Measurements from ENCODE around the gene MGST1.

The MGST1 gene

GRCh38 chr12:16310934-16311333 lies 36.5 kb upstream of the MGST1 start:
- no peak for TF ChIP-seq CTCF (conservative IDR thresholded peaks at IDR 0.05; ENCODE audit: low read depth, low read length)
- no peak for DNase-seq (ENCODE audit: low read depth)

DNA sequence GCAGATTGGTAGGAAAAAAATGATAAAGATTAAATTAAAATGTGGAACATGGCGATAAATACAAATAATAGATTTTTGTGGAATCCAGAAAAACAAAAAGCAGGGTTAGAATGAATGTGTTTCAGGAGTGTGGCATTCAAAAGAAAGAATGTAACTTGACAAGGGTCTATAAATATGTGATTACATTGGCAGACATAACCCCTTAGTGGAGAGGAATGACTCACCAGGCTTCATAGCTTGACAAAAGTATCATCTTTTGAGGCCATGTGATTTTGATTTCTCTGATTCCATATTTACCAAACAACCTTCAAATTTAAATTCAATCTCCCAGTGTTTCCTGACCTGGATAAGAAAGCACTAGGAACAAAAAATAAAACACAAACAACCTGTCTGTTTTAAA lies 24.4 kb upstream of the MGST1 start:
- DNase-seq (ENCODE audit: low read depth): peak; percentile 48
- TF ChIP-seq CTCF (conservative IDR thresholded peaks at IDR 0.05; ENCODE audit: low read depth, low read length): no peak
- no peak overlapping the region for H3K4me3 ChIP-seq (ENCODE audit: low read depth, low read length)

More at GRCh38 chr12:16310934-16311333, 36.5 kb upstream of the MGST1 start:
- no peak overlapping the region for H3K4me3 ChIP-seq (ENCODE audit: low read depth, low read length)

- DNase-seq (ENCODE audit: low read depth): no peak
- TF ChIP-seq CTCF (conservative IDR thresholded peaks at IDR 0.05; ENCODE audit: low read depth, low read length): no peak
- H3K4me3 ChIP-seq (ENCODE audit: low read depth, low read length): no peak overlapping the region
These were observed 23.8 kb upstream of the MGST1 start for GRCh38 chr12:16323638-16324037.

DNA sequence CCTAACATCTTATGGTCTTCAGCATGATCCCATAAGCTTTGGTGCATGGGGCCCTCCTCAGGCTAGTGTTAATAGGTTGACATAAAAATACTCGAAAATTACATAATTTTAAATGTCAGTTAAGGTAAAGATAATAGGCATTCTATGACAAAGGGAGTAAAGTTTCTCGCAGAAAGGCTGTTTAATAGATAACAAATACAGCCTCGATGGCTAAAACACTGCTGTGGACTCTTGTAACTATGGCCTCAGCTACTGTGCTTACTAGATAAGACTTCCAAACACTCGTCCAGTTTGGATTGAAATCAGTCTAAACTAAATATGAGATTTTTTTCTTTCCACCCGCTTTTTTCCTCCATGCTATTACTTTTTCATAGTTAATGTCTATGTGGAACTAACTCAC lies 23.2 kb upstream of the MGST1 start:
- DNase-seq (ENCODE audit: low read depth): no peak
- no peak overlapping the region for H3K4me3 ChIP-seq (ENCODE audit: low read depth, low read length)
- TF ChIP-seq CTCF (conservative IDR thresholded peaks at IDR 0.05; ENCODE audit: low read depth, low read length): no peak

DNA sequence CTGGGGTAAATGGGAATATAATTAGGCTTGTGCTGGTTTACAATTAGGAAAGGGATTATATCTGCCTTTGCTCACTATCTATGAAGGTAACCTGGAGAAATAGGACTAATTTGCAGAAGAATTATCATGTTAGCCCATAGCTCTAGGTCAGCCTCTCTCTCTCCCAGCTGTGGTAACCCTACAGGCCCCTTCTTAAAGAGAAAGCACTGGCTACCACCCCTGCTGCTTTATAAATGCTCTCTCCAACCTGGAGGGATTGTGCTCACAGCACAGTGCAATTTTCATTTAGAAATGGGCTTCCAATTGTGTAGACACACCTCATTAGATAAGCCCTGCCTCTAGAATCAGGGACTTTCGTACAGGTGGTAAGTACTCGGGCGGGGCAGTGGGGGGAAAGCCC lies 22.7 kb upstream of the MGST1 start:
- no peak overlapping the region for H3K4me3 ChIP-seq (ENCODE audit: low read depth, low read length)
- TF ChIP-seq CTCF (conservative IDR thresholded peaks at IDR 0.05; ENCODE audit: low read depth, low read length): no peak
- no peak for DNase-seq (ENCODE audit: low read depth)

GRCh38 chr12:16325426-16325825 lies 22.0 kb upstream of the MGST1 start:
- no peak for DNase-seq (ENCODE audit: low read depth)
- no peak for TF ChIP-seq CTCF (conservative IDR thresholded peaks at IDR 0.05; ENCODE audit: low read depth, low read length)
- H3K4me3 ChIP-seq (ENCODE audit: low read depth, low read length): no peak overlapping the region

DNA sequence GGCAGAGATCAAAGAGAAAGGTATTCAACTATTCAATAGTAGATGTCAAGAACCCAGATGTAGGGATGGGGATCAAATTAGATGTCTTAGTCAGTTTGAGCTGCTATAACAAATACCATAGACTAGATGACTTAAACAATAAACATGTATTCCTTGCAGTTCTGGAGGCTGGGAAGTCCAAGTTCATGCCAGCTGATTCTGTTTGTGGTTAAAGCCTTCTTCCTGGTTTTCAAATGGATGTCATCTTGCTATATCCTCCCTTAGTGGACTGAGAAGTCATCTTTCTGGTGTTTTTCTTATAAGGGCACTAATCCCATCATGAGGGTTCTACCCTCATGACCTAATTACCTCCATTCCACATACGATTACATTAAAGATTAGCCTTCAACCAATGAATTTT lies 19.5 kb upstream of the MGST1 start:
- no peak overlapping the region for H3K4me3 ChIP-seq (ENCODE audit: low read depth, low read length)
- no peak for TF ChIP-seq CTCF (conservative IDR thresholded peaks at IDR 0.05; ENCODE audit: low read depth, low read length)
- no peak for DNase-seq (ENCODE audit: low read depth)
